ENCODE measurements around the gene ASF1A.

GRCh38 chr6:118856301-118856700, 37.7 kb upstream of the ASF1A start:
- TF ChIP-seq CTCF (IDR thresholded peaks at IDR 0.05) (no peak), POLR2A (IDR thresholded peaks at IDR 0.05) (no peak)

All from body of pancreas (tissue), 4 donors.